ENCODE data around the gene SLC5A5. TPM values are rescaled to one million over a fixed set of nuclear protein-coding genes. Genes with fewer than 3 reads are reported as not detected.

Gene SLC5A5
- total and polyA plus RNA-seq, 2 of the 8 experiments (the other 6 are each of a cell fraction or from before 2014, with no cell fraction given) = 1.5 to 1.8 TPM

- TF ChIP-seq TEAD4 (IDR thresholded peaks at IDR 0.05; ENCODE audit: low read depth, low read length) = no peak
- no peak for TF ChIP-seq YY1 (IDR thresholded peaks at IDR 0.05; ENCODE audit: low read depth, low read length)
- TF ChIP-seq TAF1 (IDR thresholded peaks at IDR 0.05; ENCODE audit: low read depth, low read length) = no peak
- TF ChIP-seq BACH1 (IDR thresholded peaks at IDR 0.05; ENCODE audit: low read length) = no peak
- TF ChIP-seq SIRT6 (IDR thresholded peaks at IDR 0.05; ENCODE audit: low read length) = no peak
- no peak for TF ChIP-seq SAP30 (IDR thresholded peaks at IDR 0.05; ENCODE audit: insufficient read depth, insufficient replicate concordance, low read length)
- TF ChIP-seq, protein P1, sequence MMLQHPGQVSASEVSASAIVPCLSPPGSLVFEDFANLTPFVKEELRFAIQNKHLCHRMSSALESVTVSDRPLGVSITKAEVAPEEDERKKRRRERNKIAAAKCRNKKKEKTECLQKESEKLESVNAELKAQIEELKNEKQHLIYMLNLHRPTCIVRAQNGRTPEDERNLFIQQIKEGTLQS (IDR thresholded peaks at IDR 0.05; ENCODE audit: insufficient read depth, low read depth, low read length) = no peak
- no peak for TF ChIP-seq SUZ12 (IDR thresholded peaks at IDR 0.05; ENCODE audit: low read length)
- TF ChIP-seq USF2 (IDR thresholded peaks at IDR 0.05; ENCODE audit: low read length) = no peak
- TF ChIP-seq HDAC2 (IDR thresholded peaks at IDR 0.05; ENCODE audit: borderline replicate concordance in 1 of 2, low read depth in 2 of 2, low read length in 2 of 2) = no peak
- no peak for TF ChIP-seq RNF2 (IDR thresholded peaks at IDR 0.05; ENCODE audit: borderline replicate concordance, low read depth, low read length, missing control alignments, poor library complexity, severe bottlenecking)
- no peak for TF ChIP-seq KDM1A (IDR thresholded peaks at IDR 0.05; ENCODE audit: borderline replicate concordance, low read length)
- H3K23me2 ChIP-seq (ENCODE audit: low read depth, low read length) = no peaks in the 10 kb centered on the region
These were observed 22.0 kb downstream of the SLC5A5 start for GRCh38 chr19:17893766-17894165.

More at GRCh38 chr19:17893766-17894165, 22.0 kb downstream of the SLC5A5 start:
- Histone ChIP-seq H3K27me3 (replicated peaks in 1 of 4; ENCODE audit: control insufficient read depth in 3 of 4, extremely low read depth in 1 of 4, insufficient read depth in 3 of 4, low read length in 3 of 4) (no peaks in the 10 kb centered on the region), H3K36me3 (ENCODE audit: control insufficient read depth in 2 of 4, insufficient read depth in 4 of 4, low read length in 3 of 4) (no peaks in the 10 kb centered on the region), H3K79me1 (ENCODE audit: low read depth, low read length) (no peaks in the 10 kb centered on the region), H4K91ac (replicated peaks; ENCODE audit: insufficient read length, low read length) (no peak overlapping the region), H3K9ac (replicated peaks in 1 of 4; ENCODE audit: extremely low read depth in 1 of 4, low read depth in 3 of 4, low read length in 3 of 4) (no peak overlapping the region), H3K4me2 (ENCODE audit: insufficient read depth in 1 of 2, low read depth in 2 of 2, low read length in 2 of 2) (no peak overlapping the region), H3K4ac (replicated peaks; ENCODE audit: insufficient read length, low read depth, low read length) (no peak overlapping the region), H2BK12ac (ENCODE audit: low read depth, low read length) (no peak overlapping the region), H2BK120ac (replicated peaks; ENCODE audit: low read depth, low read length) (no peak overlapping the region), H3K18ac (ENCODE audit: extremely low read depth, low read length) (no peak overlapping the region), H3K9me3 (ENCODE audit: insufficient read depth in 2 of 2, low read depth in 1 of 2, low read length in 1 of 2) (no peaks in the 10 kb centered on the region; a peak in 1 of 4 replicates), H2BK15ac (ENCODE audit: low read length) (no peak overlapping the region), H3K79me2 (ENCODE audit: control insufficient read depth in 1 of 2, insufficient read depth in 2 of 2, low read length in 2 of 2) (no peaks in the 10 kb centered on the region), H2BK20ac (ENCODE audit: low read length) (no peak overlapping the region), H4K8ac (ENCODE audit: extremely low read depth, insufficient read depth, low read length) (no peak overlapping the region), H3K14ac (ENCODE audit: insufficient read length) (no peak overlapping the region), H2AK5ac (ENCODE audit: low read depth, low read length) (no peak overlapping the region), H4K5ac (ENCODE audit: insufficient read length, low read depth, low read length) (no peak overlapping the region), H2BK5ac (ENCODE audit: low read depth, low read length) (no peak overlapping the region), H2AFZ (ENCODE audit: low read length) (no peak overlapping the region), H3K4me1 (replicated peaks in 1 of 4; ENCODE audit: control insufficient read depth in 3 of 4, insufficient read depth in 4 of 4, low read length in 3 of 4) (no peaks in the 10 kb centered on the region; a peak in 2 of 7 replicates), H3K4me3 (ENCODE audit: extremely low read depth in 1 of 4, insufficient read depth in 2 of 4, low read depth in 3 of 4, low read length in 4 of 4) (no peak overlapping the region), H3K56ac (replicated peaks; ENCODE audit: insufficient read length, low read depth, low read length) (no peak overlapping the region), H3K27ac (ENCODE audit: low read depth, low read length) (no peak overlapping the region), H4K20me1 (replicated peaks in 1 of 2; ENCODE audit: control insufficient read depth in 1 of 2, insufficient read depth in 2 of 2, low read length in 2 of 2) (peaks cover 0 to 1% of the 10 kb centered on the region in 2 experiments), H3K23ac (ENCODE audit: insufficient read length) (no peak overlapping the region)
- 91% methylated on average over 9 of the region's 9 CpGs; no CpG with 5 or more reads in 1 of the 2 experiments for WGBS, 2 experiments (ENCODE audit: extremely low coverage in 1 of 2, insufficient coverage in 1 of 2, insufficient read length in 1 of 2, insufficient replicate concordance in 2 of 2, low coverage in 1 of 2, low lambda C conversion rate in 2 of 2, missing lambda C conversion rate in 1 of 2)
- CTCF ChIA-PET (ENCODE audit: partially characterized antibody) = no interaction called here
- POLR2A ChIA-PET (ENCODE audit: partially characterized antibody) = interaction anchor here (0.9 kb wide), 1 partner anchor 34 kb away, joined by 3 read pairs; the partner anchor contains the start of gene RPL18A
- FAIRE-seq (no peak), DNase-seq (ENCODE audit: low read depth in 1 of 2, low spot score in 2 of 2) (no peak)
